Activated T-helper 1 cell treated with anti-CD3 and anti-CD28 coated beads, Interleukin-2, amount 50 U/mL, for 16 hours (primary cell): ENCODE data around the gene TADA2A.

ENCODE experiments used
- DNase-seq, 2 donors: peaks; one replicate each; pipeline ENCODE4 v3.0.0-alpha.2; 2020; ENCODE audit warnings: low read depth in 1 of 2, low spot score in 1 of 2

The TADA2A gene

GRCh38 chr17:37406635-37407461 lies at the start of gene TADA2A, which contains the start of gene ACACA:
TADA2A (plus strand) TSS chr17:37406886; CDS start chr17:37411366, 4,480 bp downstream.
ACACA (minus strand) TSS chr17:37406836; CDS start chr17:37406299, 537 bp downstream.
- peak; percentile 43 to 67 for DNase-seq

- no peak for DNase-seq
These were observed 48.4 kb upstream of the TADA2A start for GRCh38 chr17:37358098-37358829.

- peak; percentile 63 to 81 for DNase-seq
These were observed 47.6 kb upstream of the TADA2A start for GRCh38 chr17:37358830-37359681.

GRCh38 chr17:37359682-37360188 lies 47.0 kb upstream of the TADA2A start:
- DNase-seq, result no peak

GRCh38 chr17:37360632-37361031 lies 46.1 kb upstream of the TADA2A start:
- no peak for DNase-seq

- no peak for DNase-seq
These were observed 45.1 kb upstream of the TADA2A start for GRCh38 chr17:37361543-37361942.

GRCh38 chr17:37365589-37365988 lies 41.1 kb upstream of the TADA2A start:
- no peak for DNase-seq

GRCh38 chr17:37368577-37368976 lies 38.1 kb upstream of the TADA2A start:
- DNase-seq, result no peak

GRCh38 chr17:37373530-37374159 lies 33.0 kb upstream of the TADA2A start:
- DNase-seq, result peak; percentile 9 to 22

GRCh38 chr17:37375706-37376105 lies 31.0 kb upstream of the TADA2A start, which contains the start of gene C17orf78:
C17orf78 (plus strand) TSS chr17:37375985; CDS start chr17:37376093, 108 bp downstream.
- no peak for DNase-seq

- DNase-seq, result no peak
These were observed 24.6 kb upstream of the TADA2A start for GRCh38 chr17:37382056-37382455.

- no peak for DNase-seq
These were observed 22.0 kb upstream of the TADA2A start for GRCh38 chr17:37384560-37385149.

- DNase-seq, result no peak
These were observed 21.2 kb upstream of the TADA2A start for GRCh38 chr17:37385474-37385990.

- no peak for DNase-seq
These were observed 20.2 kb upstream of the TADA2A start for GRCh38 chr17:37386462-37386861.

GRCh38 chr17:37388266-37388665 lies 18.4 kb upstream of the TADA2A start:
- DNase-seq, result no peak

GRCh38 chr17:37389160-37389559 lies 17.5 kb upstream of the TADA2A start:
- no peak for DNase-seq

GRCh38 chr17:37391146-37391545 lies 15.5 kb upstream of the TADA2A start:
- DNase-seq, result no peak

- no peak for DNase-seq
These were observed 14.6 kb upstream of the TADA2A start for GRCh38 chr17:37392024-37392590.

- DNase-seq, result no peak
These were observed 13.3 kb upstream of the TADA2A start for GRCh38 chr17:37393352-37393751.
